GM18502 (cell line): ENCODE data around the gene SPRR5.

Experiments used
- ATAC-seq: cut with Tn5 transposase; IDR thresholded peaks from one replicate; pipeline ENCODE4 v1.9.1; 2021; ENCODE audit warnings: mild to moderate bottlenecking; ENCODE audit not compliant: unreplicated experiment, poor library complexity

SPRR5 gene

DNA sequence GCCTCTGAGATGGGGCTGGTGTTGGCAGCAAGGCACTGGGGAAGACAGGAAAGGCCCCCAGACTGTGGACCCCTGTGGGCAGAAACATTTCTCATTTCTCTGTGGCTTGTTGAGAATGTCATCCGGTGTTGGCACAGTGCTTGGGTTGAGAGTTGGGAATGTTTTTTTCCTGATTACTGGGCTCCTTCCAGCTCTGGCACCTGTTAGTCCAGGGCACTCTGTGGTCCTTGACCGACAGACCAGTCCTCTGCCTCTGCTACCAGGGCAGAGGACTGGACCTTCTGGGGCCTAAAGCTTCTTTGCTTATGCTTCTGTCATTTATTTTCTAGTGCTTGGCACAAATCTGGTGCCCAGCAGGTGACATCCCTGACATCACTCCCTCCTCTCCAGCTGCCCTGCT lies 4.8 kb upstream of the SPRR5 start:
- ATAC-seq, result no peak

DNA sequence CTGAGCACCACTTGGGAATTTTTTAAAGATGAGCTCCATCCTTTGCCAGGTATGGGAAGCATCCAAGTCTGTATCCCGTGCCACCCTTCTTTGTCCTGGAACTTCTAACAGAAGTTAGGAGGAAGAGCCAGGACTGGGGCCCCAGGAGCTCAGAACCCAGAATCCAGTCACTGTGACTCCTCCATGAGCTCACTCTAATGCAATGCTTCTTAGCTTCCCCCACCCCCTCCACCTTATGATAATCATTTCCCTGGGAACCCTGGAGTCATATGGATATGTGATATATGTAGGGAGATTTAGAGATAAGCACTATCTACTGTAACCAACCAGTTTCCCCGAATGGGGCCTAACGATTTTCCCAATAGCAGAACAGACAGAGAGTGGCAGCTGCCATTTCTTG lies 758 bp upstream of the SPRR5 start:
- no peak for ATAC-seq

DNA sequence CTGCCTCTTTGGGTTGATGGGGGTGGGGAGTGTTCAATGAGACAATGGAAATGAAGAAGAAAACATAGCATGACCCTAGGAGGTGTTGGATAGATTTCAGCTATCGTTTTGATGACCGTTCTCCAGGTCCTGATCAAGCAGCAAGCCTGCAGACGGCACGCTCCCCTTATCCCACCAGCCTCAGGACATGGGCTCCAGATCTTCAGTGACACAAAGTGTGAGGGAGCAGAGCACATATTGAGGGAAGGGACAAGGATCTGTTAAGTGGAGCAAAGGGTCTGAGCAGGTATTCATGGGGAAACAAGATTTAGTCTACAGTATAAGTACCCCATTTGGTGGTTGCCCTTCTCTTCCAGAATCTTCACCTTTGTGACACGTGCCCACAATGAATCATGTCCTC lies 4.7 kb downstream of the SPRR5 start:
- ATAC-seq, result no peak

DNA sequence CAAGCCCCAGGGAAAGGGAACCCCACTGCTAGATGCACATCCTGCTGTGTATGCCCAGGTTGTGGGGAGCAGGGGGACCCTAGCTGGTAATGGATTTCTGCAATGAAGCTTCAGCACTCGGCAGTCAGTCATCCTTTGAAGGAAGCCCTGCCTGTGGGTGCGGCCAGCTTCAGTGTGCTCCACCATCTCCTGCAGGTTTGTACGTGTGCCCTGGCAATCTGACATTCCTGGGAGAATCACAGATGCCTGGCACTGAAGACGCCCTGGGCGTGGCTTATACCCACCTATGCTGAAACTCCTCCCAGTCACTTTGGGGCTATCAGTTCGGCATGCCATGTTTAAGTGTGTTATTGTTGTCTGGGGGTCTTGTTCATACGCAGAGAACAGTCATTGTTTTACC lies 6.8 kb downstream of the SPRR5 start:
- no peak for ATAC-seq

DNA sequence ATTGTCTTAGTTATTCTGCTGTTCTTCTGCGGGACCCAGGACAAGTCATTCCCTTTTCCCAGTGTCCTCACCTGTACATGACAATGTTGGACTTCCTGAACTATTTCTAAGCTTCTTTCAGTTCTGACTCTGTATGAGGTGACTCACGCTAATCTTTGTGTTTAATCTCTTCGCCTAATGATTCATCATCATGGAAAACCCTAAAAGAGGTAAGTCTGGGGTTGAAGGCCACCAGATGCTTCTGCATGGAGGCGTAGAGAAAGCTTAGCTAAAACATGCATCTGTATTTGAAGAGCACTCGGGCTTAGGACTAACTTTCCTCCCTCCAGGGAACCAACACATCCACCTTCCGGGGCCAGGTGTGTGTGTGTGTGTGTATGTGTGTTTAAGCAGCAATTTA lies 7.4 kb downstream of the SPRR5 start:
- no peak for ATAC-seq

DNA sequence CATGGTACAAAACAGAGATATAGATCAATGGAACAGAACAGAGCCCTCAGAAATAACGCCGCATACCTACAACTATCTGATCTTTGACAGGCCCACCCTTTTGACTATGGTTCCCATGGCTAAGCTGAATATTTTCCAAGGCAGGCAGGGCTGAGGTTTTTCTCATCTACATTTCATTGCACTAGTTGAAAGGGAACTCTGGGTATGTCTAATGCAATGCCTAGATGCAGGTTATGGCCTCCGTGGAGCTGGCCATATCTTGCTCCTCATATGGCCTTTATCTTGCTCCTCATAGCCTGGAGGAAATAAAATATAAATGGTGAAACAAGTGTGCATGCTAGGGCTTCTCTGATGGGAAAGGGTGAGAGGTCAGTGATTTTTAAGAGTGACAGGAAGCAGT lies 10.6 kb downstream of the SPRR5 start:
- ATAC-seq, result no peak

DNA sequence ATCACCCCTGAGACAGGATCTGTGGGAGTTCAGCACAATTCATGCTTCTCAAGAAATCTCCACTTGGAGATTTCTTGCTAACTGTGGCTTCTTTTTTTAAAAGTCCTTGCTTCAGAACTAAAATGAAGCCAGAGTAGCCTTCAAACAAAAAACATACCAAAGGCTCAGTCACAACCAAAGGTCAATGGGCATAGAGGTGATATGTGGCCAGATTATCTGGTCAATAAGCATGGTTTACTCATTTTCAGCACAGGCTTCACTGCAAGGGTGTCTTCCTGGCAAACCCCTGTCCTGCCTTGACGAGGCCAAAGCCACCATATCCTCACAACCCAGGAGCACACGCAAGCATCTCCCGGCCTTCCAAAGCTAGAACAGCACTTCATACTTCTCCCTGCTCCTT lies 12.3 kb downstream of the SPRR5 start:
- no peak for ATAC-seq

DNA sequence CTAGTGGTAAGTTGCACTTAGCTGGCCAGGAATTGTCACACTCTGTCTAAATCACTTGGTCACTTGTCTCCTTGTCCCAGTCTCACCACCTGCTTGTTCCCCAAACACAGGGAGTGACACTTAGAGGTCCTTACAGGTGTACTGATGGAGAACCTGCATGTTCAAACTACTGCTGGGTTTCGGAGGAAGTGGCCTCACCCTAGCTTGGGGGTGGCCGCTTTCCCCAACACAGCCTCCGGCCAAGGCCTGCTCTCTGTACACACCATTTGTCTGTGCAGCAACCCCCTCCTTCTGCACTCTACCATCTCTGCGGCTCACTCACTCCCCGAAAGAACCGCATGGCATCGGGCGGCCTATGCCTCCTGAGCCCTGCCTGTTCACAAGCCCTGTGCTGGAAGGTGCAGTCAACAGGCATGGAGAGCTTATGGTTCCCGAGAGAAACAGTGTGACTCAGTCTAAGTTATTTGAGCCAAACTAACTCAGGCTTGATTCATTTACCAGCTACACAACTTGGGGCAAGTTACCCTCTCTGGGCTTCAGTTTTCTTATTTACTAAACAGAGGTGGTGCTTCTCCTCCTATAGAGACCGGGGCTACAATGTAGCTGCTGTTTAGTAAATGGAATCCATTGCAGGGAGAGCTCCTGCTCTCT lies 12.9 kb downstream of the SPRR5 start:
- ATAC-seq, result no peak

DNA sequence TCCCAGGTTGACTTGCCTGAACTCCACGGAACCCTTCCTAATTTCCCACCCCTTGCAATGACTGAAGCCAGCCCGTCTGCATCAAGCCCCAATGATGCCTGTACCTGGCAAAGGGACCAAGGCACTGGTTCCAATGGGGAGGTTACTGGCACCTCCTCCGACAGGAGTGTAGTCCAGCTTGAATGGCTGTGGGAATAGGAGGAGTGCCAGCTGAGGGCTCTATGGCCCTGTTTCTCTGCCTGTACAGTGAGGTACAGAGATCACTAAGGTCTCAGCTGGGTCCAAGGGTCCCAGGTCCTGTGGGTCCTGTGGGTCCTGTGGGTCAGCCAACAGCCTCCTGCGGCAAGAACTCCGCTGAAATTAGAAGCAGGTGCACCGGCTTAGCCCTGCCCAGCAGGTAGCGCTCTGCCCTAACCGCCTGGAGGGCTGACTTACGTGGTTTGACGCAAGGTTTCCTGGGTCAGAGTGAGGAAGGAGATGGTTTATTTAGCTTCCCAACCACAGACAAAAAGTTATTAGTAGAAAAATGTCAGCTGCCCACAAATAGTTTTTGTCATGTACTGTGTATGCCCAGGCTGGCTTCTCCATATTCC lies 13.5 kb downstream of the SPRR5 start:
- no peak for ATAC-seq

DNA sequence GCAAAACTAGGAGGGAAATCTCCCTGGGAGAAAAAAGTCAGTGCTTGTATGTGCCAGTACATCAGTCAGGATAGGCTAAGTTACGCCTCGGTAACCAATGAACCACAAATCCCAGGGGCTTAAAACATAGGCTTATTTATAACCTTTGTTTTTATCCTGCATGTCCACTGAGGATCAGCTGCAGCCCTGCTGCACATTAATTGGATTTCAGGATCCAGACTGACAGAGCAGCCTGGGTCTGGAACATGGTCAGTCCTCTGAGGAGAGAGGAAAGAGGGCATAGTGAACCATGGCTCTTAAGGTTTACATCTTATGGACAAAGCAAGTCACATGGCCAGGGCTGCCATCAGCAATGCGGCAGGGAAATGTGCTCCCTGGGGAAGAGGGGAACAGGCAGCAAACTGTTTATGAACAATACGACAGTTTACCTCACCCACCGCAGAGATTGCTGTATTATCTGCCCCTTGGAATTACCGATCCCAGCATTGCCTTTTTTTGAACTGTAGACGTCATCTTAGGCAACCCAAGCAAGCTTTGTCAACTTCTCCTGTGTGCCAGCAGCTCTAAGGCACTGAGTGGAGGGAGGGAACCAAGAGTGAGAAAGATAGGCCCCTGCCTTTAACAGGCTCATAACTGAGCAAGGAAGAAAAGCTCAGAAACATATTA lies 14.4 kb downstream of the SPRR5 start:
- ATAC-seq, result no peak

DNA sequence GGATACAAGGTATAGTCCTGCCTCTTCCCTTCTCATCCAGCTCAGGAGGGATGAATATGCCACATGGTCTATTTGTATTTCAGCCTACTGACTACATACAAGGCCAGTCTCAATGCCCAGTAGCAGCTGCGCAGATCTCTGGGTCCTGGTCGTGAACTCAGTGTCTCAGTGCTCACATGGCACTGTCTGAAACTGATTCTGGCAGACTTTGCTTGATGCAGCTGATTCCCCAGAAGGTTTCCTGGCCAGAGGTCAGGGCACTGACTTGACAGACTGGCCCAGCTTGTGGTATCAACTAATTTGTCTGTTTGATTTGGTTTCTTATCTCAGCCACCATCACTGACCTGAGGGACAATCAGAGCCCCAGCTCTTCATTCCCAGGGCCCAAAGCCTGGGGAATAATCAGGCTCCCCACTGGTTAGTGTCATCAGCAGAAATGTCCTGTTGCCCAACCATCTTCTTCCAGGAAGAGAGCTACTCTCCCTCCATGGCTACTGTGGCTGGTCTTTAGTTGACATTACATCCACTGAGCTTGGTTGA lies 15.9 kb downstream of the SPRR5 start:
- no peak for ATAC-seq

DNA sequence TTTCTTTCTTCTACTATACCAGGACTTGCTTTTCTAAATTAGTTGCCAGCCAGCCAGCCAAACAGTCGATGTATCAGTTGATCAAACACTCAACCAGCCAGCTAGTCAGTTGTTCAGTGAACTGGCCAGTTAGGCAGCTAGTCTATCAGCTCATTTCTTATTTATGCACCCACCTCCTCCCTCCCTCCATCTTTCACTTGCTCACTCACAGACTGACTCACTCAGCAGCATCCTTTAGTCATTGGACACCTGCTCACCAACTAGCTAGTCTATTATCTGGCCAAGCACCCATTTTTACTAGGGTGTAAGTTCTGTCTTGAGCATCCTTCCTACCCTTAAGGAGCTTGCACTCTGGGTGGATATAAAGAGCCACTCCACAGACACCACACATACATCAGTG lies 17.5 kb downstream of the SPRR5 start:
- ATAC-seq, result no peak

DNA sequence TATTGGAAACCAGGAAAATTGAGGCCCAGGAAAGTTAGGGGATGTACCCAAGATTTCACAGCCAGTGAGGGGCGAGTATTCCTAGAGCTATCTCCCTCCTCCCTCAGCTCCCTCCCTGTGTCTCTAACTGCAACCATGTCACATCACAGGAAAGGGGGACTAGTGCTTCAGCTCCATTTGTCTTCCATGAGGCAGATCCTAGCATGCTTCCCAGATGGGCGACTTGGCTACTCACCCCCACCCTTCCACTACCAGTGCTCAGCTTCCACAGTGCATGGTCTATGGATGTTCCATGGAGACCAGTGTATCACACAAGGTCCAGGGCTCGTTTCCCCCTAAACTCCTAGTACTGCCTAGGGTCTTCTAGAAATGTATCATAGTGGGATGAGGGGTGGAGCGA lies 18.8 kb downstream of the SPRR5 start:
- ATAC-seq, result no peak

DNA sequence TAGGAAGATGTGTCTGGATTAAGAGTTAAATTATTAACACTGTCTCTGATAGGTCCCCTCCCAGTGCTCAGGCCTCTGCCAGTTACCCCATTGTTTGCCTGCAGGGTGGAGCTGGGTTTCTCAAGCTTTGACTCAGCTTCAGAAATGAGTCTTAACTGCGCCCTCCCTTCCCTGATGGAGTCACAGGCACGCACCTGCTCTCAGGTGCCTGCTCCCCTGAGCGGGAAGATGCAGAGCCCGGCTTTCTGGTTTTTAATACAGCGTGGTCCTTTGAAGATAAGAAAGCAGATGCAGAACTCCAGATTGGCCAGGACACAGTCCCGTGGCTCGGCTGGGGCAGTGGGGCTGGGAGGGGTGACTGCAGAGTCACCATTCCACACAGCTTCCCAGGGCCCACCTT lies 20.2 kb downstream of the SPRR5 start:
- no peak for ATAC-seq

DNA sequence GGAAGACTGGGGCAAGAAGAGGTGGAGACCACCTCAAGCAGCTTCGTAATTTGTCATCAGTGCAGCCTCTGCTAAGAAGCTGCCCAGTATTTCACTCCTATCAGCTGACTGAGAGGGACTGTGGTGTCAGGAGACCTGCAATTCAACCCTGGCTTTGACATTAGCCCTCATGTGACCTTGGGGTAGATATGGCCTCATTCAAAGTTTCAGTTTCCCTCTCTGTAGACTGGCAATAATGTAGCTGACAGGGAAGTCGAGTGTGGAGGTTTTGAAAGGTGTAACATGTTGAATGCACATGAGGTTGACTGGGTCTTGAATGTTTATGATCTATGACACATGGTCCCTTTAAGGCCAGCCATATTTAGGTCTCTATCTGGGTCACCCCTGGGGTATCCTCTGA lies 21.2 kb downstream of the SPRR5 start:
- peak; percentile 85 for ATAC-seq

DNA sequence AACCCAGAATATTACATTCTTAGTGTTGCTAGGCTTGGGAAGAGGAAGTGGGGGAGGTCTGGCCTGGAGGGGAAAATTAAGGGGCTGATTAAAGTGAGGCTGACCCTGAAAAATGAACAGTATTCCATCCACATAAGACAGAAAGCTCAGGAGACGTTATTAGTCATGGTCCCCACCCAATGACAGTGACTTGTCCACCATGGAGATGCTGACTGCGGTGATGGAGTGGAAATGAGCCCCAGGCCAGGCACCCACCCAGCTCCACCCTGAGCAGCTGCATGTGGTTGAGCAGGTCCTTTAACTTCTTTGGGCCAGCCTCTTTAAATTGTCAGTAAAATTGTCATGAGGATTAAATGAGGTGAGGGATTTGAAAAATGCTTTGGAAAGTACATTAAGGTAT lies 22.0 kb downstream of the SPRR5 start:
- no peak for ATAC-seq

DNA sequence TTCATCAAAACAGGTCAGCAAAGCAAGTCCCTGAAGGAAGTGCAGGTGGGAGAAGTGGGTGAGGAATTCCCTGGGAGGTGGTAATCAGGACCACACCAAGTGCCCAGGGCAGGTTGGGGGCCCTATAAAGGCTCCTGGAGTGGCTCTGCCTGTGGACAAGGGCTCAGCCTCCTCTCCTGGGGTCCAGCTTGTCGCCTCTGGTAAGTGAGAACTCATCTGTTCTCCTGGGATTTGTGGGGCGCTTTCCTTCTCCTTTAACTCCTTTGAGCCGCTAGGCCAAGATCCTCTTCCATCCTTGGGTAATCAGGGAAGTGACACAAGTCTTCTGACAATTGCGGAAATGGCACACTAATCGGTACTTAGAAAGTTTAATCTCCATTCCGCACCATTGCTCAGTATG lies 23.5 kb downstream of the SPRR5 start, which contains the start of gene SPRR4:
Gene SPRR4 (plus strand): TSS at position 154 of the 400 bp plus-strand sequence. CDS start 1,243 bp downstream, outside the sequence.
- ATAC-seq, result no peak

DNA sequence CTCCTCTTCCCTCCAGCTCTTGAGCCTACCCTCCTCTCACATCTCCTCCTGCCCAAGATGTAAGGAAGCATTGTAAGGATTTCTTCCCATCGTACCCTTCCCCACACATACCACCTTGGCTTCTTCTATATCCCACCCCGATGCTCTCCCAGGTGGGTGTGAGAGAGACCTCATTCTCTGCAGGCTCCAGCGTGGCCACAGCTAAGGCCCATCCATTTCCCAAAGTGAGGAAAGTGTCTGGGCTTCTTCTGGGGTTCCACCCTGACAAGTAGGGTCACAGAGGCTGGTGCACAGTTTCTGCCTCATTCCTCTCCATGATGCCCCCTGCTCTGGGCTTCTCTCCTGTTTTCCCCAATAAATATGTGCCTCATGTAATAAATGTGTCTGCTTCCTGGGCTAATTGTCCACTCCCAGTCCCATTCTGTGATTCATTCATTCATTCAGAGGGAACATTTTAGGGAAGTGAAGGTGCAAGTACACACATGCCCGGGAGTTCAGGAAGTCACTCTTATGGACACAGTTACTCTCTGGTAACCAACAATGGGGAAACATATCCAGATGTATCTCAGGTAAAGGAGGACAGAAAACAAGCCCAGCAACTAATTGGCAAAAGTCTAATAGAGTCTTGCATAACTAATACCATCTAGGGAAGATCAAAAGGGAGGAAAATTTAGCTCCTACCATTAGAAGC lies 25.3 kb downstream of the SPRR5 start:
- no peak for ATAC-seq

DNA sequence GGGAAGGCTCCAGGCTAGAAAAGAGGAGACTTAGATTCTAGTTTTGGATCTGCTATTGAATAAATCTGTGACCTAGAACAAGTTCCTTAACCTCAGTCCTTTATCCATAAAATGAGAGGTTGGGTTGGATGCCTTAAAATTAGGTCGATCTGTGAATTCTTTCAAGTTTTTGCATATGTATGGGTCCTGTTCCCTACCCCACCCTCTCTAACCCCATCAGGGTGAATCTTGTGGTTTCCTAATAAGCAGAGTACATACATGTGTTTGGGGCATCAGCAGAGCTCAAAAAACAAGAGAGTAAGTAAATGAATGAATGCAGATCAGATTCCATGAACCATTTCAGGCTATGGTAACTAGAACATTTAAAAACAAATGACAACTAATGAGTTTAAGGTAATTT lies 29.7 kb downstream of the SPRR5 start:
- no peak for ATAC-seq

DNA sequence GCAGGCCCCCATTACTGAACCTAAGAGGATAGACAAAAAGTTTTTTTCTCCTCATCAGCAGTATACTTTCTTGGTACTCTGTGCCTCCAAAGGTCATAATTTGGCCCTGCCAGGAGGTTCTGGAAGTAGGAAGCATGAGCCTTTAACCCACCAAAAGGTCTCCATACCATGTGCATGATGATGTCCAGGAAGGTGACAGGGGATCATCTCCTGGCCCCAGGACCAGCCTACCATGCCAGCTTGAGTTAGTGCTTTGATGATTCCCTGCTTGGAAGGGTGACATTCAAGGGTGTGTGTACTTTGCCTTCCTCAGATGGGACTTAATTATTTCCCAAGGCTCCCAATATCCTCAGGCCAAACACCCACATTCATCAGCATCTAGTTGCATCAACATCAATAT lies 30.6 kb downstream of the SPRR5 start:
- no peak for ATAC-seq

DNA sequence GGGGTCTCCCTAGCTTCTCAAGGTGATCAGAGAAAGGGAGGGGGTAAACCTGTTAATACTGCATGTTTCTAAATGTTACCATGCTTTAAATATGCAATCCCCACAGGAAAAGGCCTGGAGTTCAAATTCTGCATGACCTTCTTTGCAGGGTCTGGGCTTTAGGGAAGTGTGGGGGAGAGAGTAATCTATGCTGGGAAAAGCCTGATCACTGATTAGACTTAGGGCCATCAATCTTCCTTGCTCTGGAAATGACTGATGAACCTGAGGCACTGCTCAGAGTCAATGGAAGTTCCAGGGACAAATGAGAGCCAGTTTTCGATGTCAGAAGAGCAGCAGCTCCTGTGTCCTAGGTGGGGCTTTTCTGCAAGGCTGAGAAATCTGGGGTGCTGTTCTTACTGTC lies 33.7 kb downstream of the SPRR5 start:
- ATAC-seq, result no peak
